HUES6 (cell line): ENCODE measurements around the gene CAPN10.

Experiments used
- H3K27ac ChIP-seq: 2 replicates; pipeline ENCODE4 v1.7.0; 2013; ENCODE audit warnings: low read depth, mild to moderate bottlenecking, low read length, inconsistent platforms
- H3K27me3 ChIP-seq: 2 replicates; pipeline ENCODE4 v1.6.1; 2013; ENCODE audit warnings: low read length; ENCODE audit not compliant: control insufficient read depth, insufficient read depth
- H3K36me3 ChIP-seq: 2 replicates; pipeline ENCODE4 v1.6.1; 2013; ENCODE audit warnings: low read length; ENCODE audit not compliant: control insufficient read depth, insufficient read depth
- H3K4me1 ChIP-seq: 2 replicates; pipeline ENCODE4 v1.6.1; 2013; ENCODE audit warnings: low read length; ENCODE audit not compliant: control insufficient read depth, insufficient read depth
- H3K4me3 ChIP-seq: 2 replicates; pipeline ENCODE4 v1.5.1; 2013; ENCODE audit warnings: low read depth, low read length
- H3K9ac ChIP-seq: one replicate; pipeline ENCODE4 v1.6.1; 2013; ENCODE audit warnings: mild to moderate bottlenecking, low read length
- H3K9me3 ChIP-seq: 2 replicates; pipeline ENCODE4 v1.6.1; 2013; ENCODE audit warnings: low read depth, low read length; ENCODE audit not compliant: control insufficient read depth, insufficient read depth

Gene CAPN10

DNA sequence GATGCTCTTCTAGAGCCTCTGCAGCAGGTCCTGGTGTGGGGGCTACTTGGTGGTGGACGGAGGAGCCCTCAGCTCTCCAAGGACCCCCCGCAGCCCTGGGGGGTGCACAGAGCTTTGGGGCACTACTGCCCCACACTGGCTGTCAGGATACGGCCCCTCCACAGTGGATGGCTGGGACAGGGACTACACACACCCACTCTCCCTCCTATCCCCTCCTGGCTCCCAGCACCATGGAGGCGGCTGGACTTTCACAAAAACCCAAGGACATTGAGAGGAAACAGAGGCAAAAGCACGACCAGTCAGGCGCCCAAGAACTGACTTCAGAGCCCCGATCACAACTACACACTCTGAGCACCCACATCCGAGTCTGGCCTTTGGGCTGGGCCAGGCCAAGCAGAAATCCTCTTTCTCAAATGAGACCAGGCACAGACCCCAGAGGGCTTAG lies 51.4 kb downstream of the CAPN10 start:
- Histone ChIP-seq H3K27ac (no peak overlapping the region), H3K36me3 (no peaks in the 10 kb centered on the region), H3K4me3 (no peak overlapping the region), H3K9me3 (peaks cover 32% of the 10 kb centered on the region), H3K9ac (no peak overlapping the region), H3K4me1 (no peaks in the 10 kb centered on the region), H3K27me3 (peaks cover 28% of the 10 kb centered on the region; the same call in 1 of the 2 replicates)

DNA sequence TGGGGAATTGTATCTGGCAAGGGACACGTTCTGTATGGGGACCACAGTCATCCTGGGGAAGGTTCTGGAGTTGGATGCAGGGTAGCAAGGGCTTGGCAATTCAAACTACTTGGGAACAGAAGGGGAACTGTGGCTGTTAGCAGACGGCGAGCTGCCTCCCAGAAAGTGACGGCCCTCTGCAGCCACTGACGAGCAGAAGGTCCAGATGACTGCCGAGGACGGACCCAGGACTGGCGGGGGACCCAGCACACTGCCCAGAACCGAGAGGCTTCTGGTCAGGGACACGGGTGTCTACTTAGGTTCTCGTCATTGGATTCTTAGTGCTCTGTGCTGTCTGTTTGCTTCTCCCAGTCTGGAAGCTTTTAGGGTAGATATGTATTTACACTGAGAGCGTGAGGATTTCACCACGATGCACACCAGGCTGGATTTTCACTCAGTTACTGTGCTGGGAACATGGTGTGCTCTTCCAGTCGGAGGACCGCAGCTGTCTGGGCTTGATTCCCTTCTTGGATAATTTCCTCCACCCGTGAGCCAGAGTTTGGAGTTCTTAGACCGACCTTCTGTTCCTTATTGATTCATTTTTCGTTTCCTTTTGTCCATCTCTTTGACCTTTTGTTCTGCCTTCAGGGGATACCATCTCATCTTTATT lies 52.1 kb downstream of the CAPN10 start:
- no peak overlapping the region for H3K9ac ChIP-seq
- H3K4me1 ChIP-seq: no peaks in the 10 kb centered on the region
- H3K27ac ChIP-seq: no peak overlapping the region
- peaks cover 28% of the 10 kb centered on the region; the same call in 1 of the 2 replicates for H3K27me3 ChIP-seq
- no peak overlapping the region for H3K4me3 ChIP-seq
- H3K36me3 ChIP-seq: no peaks in the 10 kb centered on the region
- H3K9me3 ChIP-seq: peaks cover 27% of the 10 kb centered on the region

DNA sequence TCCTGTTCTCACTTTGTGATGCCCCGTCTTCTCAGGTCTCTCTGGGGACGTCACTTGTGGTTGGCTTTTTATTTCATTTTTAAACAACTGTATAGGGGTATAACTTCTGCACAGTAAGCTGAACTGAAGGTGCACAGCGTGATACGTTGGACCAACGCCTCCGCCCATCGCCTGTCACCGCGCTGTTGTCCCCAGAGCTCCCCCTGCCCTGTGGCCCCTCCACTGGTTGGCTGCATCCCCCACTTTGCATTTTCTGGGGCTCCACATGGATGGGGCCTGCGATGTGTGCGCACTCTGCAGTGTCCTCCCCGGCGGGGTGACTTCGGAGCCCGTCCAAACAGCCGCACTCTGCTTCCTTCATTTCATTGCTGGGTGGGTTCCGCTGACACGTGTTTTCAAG lies 53.0 kb downstream of the CAPN10 start:
- H3K9ac ChIP-seq: no peak overlapping the region
- peaks cover 17% of the 10 kb centered on the region for H3K9me3 ChIP-seq
- no peaks in the 10 kb centered on the region for H3K4me1 ChIP-seq
- H3K27me3 ChIP-seq: peaks cover 33% of the 10 kb centered on the region; the same call in 1 of the 2 replicates
- H3K4me3 ChIP-seq: no peak overlapping the region
- H3K27ac ChIP-seq: no peak overlapping the region
- no peaks in the 10 kb centered on the region for H3K36me3 ChIP-seq

DNA sequence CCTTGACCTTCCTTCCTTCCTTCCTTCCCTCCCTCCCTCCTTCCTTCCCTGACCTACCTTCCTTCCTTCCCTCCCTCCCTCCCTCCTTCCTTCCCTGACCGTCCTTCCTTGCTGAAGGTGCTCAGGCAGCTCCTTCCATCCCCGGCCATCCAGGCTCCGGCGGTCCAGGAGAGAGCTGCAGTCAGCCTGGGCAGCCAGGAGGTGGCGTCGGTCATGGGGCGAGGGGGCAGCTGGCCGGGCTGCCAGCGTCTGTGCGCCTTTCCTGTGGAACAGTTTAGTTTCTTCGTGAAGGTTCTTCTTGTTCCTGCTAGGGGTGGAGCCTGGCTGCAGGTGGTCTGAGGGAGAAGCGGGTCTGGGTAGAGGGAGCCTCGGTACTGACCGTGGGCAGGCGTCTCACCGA lies 54.4 kb downstream of the CAPN10 start:
- Histone ChIP-seq H3K4me1 (no peaks in the 10 kb centered on the region), H3K27me3 (peaks cover 33% of the 10 kb centered on the region; the same call in 1 of the 2 replicates), H3K9me3 (peaks cover 4% of the 10 kb centered on the region), H3K9ac (no peak overlapping the region), H3K36me3 (no peaks in the 10 kb centered on the region), H3K27ac (no peak overlapping the region), H3K4me3 (no peak overlapping the region)

DNA sequence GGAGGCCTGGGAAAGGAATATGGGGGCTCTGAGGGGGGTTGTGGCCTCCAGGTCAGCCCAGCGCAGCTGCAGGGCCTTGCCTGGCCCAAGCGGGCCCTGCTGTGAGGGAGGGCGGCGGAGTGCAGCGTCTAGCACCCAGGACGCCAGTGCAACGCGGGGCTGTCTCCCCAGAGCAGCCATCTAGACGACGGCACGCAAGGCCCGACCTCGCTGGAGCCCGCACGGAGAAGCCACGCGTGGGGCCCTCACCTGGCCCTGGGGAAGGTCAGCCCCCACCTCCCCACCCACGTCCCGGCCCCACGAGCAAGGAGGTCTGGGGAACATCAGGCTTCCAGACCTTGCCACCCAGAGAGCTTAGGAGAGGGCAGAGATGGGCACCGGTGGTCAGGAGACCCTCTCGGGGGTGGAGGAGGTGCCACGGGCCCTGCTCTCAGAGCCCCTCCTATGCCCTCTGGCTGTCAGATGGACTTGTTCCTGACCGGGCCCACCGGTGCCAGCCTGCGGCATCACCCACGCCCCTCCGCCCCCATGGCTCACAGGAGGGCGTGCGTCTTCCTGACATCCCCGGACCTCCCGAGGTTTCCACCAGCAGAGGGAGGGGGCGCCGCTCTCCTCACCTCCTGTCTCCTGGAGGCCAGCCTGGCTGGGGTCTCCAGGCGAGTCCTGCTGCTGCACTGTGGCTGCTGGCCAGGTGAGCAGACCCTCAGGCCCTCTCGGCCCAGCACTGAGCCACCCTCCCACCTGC lies 55.7 kb downstream of the CAPN10 start:
- Histone ChIP-seq H3K27me3 (peaks cover 33% of the 10 kb centered on the region; the same call in 1 of the 2 replicates), H3K4me3 (no peak overlapping the region), H3K9me3 (no peaks in the 10 kb centered on the region), H3K4me1 (no peaks in the 10 kb centered on the region), H3K36me3 (no peaks in the 10 kb centered on the region), H3K9ac (no peak overlapping the region), H3K27ac (no peak overlapping the region)

DNA sequence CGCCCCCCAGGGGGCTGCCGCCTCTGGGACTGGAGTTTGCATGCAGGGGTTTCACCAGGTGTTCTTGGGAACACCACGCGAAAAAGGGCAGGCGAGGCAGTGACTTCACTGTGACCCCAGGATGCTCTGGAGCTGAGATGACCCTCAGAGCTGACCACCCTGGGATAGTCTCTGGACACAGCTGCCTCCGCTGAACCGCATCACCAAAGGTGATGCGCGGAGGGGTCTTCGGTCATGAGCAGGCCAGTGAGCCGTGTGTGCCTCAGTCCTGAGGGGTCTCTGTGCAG lies 56.2 kb downstream of the CAPN10 start:
- Histone ChIP-seq H3K27ac (no peak overlapping the region), H3K4me3 (no peak overlapping the region), H3K36me3 (no peaks in the 10 kb centered on the region), H3K9ac (no peak overlapping the region), H3K4me1 (no peaks in the 10 kb centered on the region), H3K27me3 (peaks cover 33% of the 10 kb centered on the region; the same call in 1 of the 2 replicates), H3K9me3 (no peaks in the 10 kb centered on the region)

DNA sequence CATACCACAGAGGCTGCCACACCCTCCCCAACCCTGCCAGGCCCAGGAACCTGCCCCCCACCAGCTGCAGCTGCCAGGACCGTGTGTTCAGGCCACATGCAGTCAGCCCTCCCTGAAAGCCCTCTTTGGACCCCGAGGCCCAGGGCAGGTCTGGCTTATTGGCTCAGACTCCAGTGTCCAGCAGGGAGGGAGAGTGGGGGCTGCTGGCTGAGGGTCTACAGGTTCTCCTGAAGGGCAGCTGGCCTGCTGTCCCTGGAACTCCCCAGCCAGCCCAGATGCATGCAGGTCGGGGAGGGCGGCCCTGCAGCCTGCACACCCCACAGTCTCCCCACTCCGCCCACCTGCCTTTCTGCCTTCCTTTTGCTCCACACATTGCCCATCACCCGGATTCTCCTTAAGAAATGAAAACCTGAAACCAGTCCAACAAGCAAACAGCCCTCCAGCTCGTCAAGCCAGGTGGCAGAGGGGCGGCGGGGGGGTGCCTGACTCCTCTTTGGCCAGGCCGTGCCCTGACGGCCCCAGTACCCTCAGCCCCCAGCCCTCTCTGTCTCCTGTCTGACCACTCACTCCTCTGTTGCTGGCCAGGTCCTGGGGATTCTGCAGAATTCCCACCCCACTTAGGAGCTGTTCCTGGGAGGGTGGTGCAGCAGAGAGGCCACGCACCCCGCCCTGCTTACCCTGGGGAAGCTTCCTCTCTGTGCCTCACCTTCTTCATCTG lies 56.7 kb downstream of the CAPN10 start:
- Histone ChIP-seq H3K9ac (no peak overlapping the region), H3K9me3 (no peaks in the 10 kb centered on the region), H3K27ac (no peak overlapping the region), H3K27me3 (peaks cover 29% of the 10 kb centered on the region; the same call in 1 of the 2 replicates), H3K4me1 (no peaks in the 10 kb centered on the region), H3K36me3 (no peaks in the 10 kb centered on the region), H3K4me3 (no peak overlapping the region)

DNA sequence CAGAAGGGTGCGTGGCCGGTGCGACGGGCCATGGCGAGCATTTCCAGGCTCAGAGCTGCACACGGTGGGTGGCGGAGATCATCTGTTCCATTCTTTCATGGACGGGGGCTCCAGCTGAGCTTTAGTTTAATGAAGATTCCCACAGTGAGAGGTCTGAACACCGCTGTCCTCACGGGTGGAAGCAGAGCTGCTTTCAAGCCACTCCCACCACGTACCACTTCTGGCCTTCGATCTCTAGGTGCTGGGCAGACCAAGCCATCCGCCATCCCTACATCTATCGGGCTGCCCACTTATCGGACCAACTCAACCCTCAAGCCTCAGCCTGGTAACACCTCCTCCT lies 57.2 kb downstream of the CAPN10 start:
- no peak overlapping the region for H3K27ac ChIP-seq
- peaks cover 29% of the 10 kb centered on the region; the same call in 1 of the 2 replicates for H3K27me3 ChIP-seq
- no peak overlapping the region for H3K9ac ChIP-seq
- no peaks in the 10 kb centered on the region for H3K9me3 ChIP-seq
- no peaks in the 10 kb centered on the region for H3K36me3 ChIP-seq
- no peak overlapping the region for H3K4me3 ChIP-seq
- H3K4me1 ChIP-seq: no peaks in the 10 kb centered on the region

DNA sequence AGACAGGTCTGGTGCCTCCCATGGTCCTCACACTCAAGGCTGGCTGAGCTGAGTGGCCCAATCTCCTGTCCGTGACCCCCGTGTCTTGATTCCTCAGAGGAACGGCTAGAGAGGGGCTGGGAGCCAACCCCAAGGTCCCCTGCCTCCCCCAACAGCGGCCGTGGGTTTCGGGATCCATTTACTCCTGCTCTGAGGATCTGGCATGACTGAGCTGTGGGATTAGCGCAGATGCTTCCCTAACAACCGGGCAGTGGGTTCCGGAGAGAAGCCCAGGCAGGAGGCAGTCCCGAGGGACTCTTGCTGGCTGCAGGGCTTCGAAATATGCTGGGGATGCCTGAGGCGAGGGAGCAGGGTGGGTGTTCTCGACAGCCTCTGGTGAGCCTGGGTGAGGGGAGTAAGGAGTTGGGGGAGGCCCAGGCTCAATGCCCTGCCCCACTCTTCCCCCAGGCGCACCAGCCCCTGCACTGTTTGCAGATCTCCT lies 57.7 kb downstream of the CAPN10 start:
- Histone ChIP-seq H3K9ac (no peak overlapping the region), H3K27me3 (peaks cover 30% of the 10 kb centered on the region; the same call in 1 of the 2 replicates), H3K9me3 (no peaks in the 10 kb centered on the region), H3K4me3 (no peak overlapping the region), H3K27ac (no peak overlapping the region), H3K4me1 (no peaks in the 10 kb centered on the region), H3K36me3 (no peaks in the 10 kb centered on the region)

DNA sequence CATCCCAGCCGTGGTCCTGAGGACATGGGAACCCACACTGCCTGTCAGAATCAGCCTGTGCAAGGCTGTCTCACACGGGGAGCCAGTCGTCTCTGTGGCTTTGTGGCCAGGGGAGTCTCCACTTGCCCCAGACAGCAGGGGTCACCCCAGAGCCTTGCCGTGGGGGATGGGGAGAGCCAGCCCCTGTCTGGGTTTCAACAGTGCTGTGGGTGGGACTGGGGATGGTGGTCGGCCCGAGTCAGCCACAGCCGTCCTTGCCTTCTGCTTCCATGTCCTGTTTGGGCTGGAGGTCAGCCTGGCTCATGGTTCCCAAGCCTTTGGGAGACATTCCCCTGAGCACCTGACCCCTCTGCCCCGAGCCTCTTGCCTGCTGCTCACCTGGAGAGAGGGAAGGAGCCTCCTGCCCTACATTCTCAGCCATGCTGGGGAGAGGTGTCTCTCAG lies 58.3 kb downstream of the CAPN10 start:
- Histone ChIP-seq H3K27ac (no peak overlapping the region), H3K36me3 (no peaks in the 10 kb centered on the region), H3K9me3 (no peaks in the 10 kb centered on the region), H3K9ac (no peak overlapping the region), H3K4me3 (no peak overlapping the region), H3K27me3 (peaks cover 23% of the 10 kb centered on the region; the same call in 1 of the 2 replicates), H3K4me1 (no peaks in the 10 kb centered on the region)

DNA sequence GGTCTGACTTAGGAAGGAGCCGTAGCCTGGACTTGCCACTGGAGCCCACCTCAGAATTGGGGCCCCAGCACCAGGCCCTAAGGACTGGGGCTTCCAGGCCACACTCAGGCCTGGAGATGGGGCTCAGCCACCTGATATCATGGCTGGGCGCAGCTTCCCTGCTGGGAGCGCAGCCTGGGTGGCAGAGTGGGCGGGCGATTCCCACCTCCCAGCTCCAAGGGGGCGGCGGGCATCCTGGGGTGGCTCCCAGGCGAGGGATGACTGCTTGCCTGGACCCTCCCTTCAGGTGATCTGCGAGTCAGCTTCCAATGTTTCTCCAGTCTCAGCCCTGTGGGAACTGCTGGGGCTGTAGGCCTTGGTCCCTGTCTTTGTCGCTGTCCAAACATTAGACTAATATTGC lies 58.8 kb downstream of the CAPN10 start:
- no peaks in the 10 kb centered on the region for H3K36me3 ChIP-seq
- H3K4me3 ChIP-seq: no peak overlapping the region
- peaks cover 19% of the 10 kb centered on the region; the same call in 1 of the 2 replicates for H3K27me3 ChIP-seq
- no peak overlapping the region for H3K9ac ChIP-seq
- no peak overlapping the region for H3K27ac ChIP-seq
- H3K9me3 ChIP-seq: no peaks in the 10 kb centered on the region
- H3K4me1 ChIP-seq: no peaks in the 10 kb centered on the region
